KMS-11 (cell line): ENCODE data around the gene FSTL1.

Experiments
- H2AFZ ChIP-seq: fragments of 200-600 bp; sonication (generic); 2 replicates; pipeline ENCODE4 v1.6.1; 2016; ENCODE audit warnings: antibody characterized with exemption, mixed run types, low read depth
- H3K27ac ChIP-seq: fragments of 200-600 bp; sonication (generic); 2 replicates; pipeline ENCODE4 v1.6.1; 2016; ENCODE audit warnings: mild to moderate bottlenecking, mixed run types
- H3K27me3 ChIP-seq: fragments of 200-600 bp; sonication (generic); 2 replicates; pipeline ENCODE4 v1.6.1; 2017; ENCODE audit warnings: mild to moderate bottlenecking, low read depth, mixed run types, moderate library complexity; ENCODE audit not compliant: insufficient read depth
- H3K36me3 ChIP-seq: fragments of 200-600 bp; sonication (generic); 2 replicates; pipeline ENCODE4 v1.6.1; 2017; ENCODE audit warnings: mild to moderate bottlenecking, mixed run types; ENCODE audit not compliant: insufficient read depth
- H3K4me1 ChIP-seq: fragments of 200-600 bp; sonication (generic); 2 replicates; pipeline ENCODE4 v1.6.1; 2016; ENCODE audit warnings: mild to moderate bottlenecking, low read depth, mixed run types; ENCODE audit not compliant: poor library complexity, severe bottlenecking
- H3K4me2 ChIP-seq: fragments of 200-600 bp; sonication (generic); 2 replicates; pipeline ENCODE4 v1.7.0; 2016; ENCODE audit warnings: mild to moderate bottlenecking, mixed run types
- H3K4me3 ChIP-seq: fragments of 200-600 bp; sonication (generic); IDR thresholded peaks from 2 replicates; pipeline ENCODE4 v1.6.1; 2017; ENCODE audit warnings: low read depth, low read length, mixed read lengths; ENCODE audit not compliant: insufficient read depth
- H3K79me2 ChIP-seq: fragments of 200-600 bp; sonication (generic); 2 replicates; pipeline ENCODE4 v1.6.1; 2016; ENCODE audit warnings: low read depth, mixed run types; ENCODE audit not compliant: insufficient read depth
- H3K9ac ChIP-seq: fragments of 200-600 bp; sonication (generic); 2 replicates; pipeline ENCODE4 v1.6.1; 2016; ENCODE audit warnings: mild to moderate bottlenecking, mixed run types
- H4K20me1 ChIP-seq: fragments of 200-600 bp; sonication (generic); 2 replicates; pipeline ENCODE4 v1.6.1; 2016; ENCODE audit warnings: mild to moderate bottlenecking, mixed run types; ENCODE audit not compliant: insufficient read depth
- CTCF ChIP-seq: fragments of 200-600 bp; sonication (generic); conservative IDR thresholded peaks from 2 replicates; pipeline ENCODE4 v1.6.1; 2017; ENCODE audit warnings: low read depth, mild to moderate bottlenecking, antibody characterized with exemption, low read length, moderate library complexity, mixed read lengths

The FSTL1 gene

GRCh38 chr3:120475722-120476377, 25.1 kb upstream of the FSTL1 start:
- H4K20me1 ChIP-seq = no peaks in the 10 kb centered on the region
- no peaks in the 10 kb centered on the region for H3K79me2 ChIP-seq
- no peak overlapping the region for H3K4me3 ChIP-seq
- H3K36me3 ChIP-seq = no peaks in the 10 kb centered on the region
- no peak overlapping the region for H3K27ac ChIP-seq
- no peak for TF ChIP-seq CTCF
- H2AFZ ChIP-seq = no peak overlapping the region
- H3K4me1 ChIP-seq = no peaks in the 10 kb centered on the region
- no peak overlapping the region for H3K4me2 ChIP-seq
- no peak overlapping the region for H3K9ac ChIP-seq
- no peaks in the 10 kb centered on the region for H3K27me3 ChIP-seq

GRCh38 chr3:120473896-120474675, 23.3 kb upstream of the FSTL1 start:
- Histone ChIP-seq H3K36me3 (no peaks in the 10 kb centered on the region), H3K4me3 (no peak overlapping the region), H3K27me3 (no peaks in the 10 kb centered on the region), H3K9ac (no peak overlapping the region), H3K27ac (no peak overlapping the region), H3K4me1 (no peaks in the 10 kb centered on the region), H3K79me2 (no peaks in the 10 kb centered on the region), H4K20me1 (no peaks in the 10 kb centered on the region), H3K4me2 (no peak overlapping the region), H2AFZ (no peak overlapping the region)
- no peak for TF ChIP-seq CTCF

GRCh38 chr3:120473389-120473788, 22.6 kb upstream of the FSTL1 start:
- no peak overlapping the region for H3K9ac ChIP-seq
- no peaks in the 10 kb centered on the region for H3K4me1 ChIP-seq
- no peak overlapping the region for H3K4me2 ChIP-seq
- no peak overlapping the region for H2AFZ ChIP-seq
- no peak overlapping the region for H3K4me3 ChIP-seq
- no peak for TF ChIP-seq CTCF
- no peaks in the 10 kb centered on the region for H3K27me3 ChIP-seq
- H3K27ac ChIP-seq = no peak overlapping the region
- H3K79me2 ChIP-seq = no peaks in the 10 kb centered on the region
- no peaks in the 10 kb centered on the region for H3K36me3 ChIP-seq
- H4K20me1 ChIP-seq = no peaks in the 10 kb centered on the region

- TF ChIP-seq CTCF = no peak
- no peak overlapping the region for H2AFZ ChIP-seq
- H3K79me2 ChIP-seq = no peaks in the 10 kb centered on the region
- no peaks in the 10 kb centered on the region for H4K20me1 ChIP-seq
- no peak overlapping the region for H3K27ac ChIP-seq
- no peaks in the 10 kb centered on the region for H3K4me1 ChIP-seq
- no peak overlapping the region for H3K4me3 ChIP-seq
- H3K36me3 ChIP-seq = no peaks in the 10 kb centered on the region
- H3K27me3 ChIP-seq = no peaks in the 10 kb centered on the region
- no peak overlapping the region for H3K9ac ChIP-seq
- no peak overlapping the region for H3K4me2 ChIP-seq
Measured at GRCh38 chr3:120472121-120472844, 21.5 kb upstream of the FSTL1 start.
